ENCODE results near the gene PEDS1.

Gene PEDS1

DNA sequence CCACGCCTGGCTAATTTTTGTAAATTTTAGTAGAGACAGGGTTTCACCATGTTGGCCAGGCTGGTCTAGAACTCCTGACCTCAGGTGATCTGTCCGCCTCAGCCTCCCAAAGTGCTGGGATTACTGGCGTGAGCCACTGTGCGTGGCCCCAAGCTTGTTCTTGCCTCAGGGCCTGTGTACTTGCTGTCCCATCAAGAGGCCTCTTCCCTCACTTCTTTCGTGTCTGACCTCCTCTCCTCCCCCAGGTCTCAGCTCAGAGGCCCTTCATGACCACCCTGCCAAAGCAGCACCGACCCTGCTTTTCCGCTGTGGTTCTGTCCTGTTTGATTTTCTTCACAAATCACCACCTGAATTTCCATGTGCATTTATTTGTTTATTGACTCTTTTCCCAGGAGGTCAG is 30.1 kb downstream of the PEDS1 start:
- TF ChIP-seq, protein P1, sequence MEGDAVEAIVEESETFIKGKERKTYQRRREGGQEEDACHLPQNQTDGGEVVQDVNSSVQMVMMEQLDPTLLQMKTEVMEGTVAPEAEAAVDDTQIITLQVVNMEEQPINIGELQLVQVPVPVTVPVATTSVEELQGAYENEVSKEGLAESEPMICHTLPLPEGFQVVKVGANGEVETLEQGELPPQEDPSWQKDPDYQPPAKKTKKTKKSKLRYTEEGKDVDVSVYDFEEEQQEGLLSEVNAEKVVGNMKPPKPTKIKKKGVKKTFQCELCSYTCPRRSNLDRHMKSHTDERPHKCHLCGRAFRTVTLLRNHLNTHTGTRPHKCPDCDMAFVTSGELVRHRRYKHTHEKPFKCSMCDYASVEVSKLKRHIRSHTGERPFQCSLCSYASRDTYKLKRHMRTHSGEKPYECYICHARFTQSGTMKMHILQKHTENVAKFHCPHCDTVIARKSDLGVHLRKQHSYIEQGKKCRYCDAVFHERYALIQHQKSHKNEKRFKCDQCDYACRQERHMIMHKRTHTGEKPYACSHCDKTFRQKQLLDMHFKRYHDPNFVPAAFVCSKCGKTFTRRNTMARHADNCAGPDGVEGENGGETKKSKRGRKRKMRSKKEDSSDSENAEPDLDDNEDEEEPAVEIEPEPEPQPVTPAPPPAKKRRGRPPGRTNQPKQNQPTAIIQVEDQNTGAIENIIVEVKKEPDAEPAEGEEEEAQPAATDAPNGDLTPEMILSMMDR (IDR thresholded peaks at IDR 0.05; ENCODE audit: low read depth, low read length), result no peak
- H3K4me3 ChIP-seq (ENCODE audit: low read depth, low read length), result no peak overlapping the region
- no peaks in the 10 kb centered on the region for H3K9me3 ChIP-seq (ENCODE audit: severe bottlenecking)
- DNase-seq, result no peak
- no peaks in the 10 kb centered on the region for H3K27me3 ChIP-seq (ENCODE audit: insufficient read depth, low read depth, severe bottlenecking)
- H3K27ac ChIP-seq, result no peak overlapping the region
- peaks cover 17% of the 10 kb centered on the region for H3K36me3 ChIP-seq

GRCh38 chr20:50122763-50123162 is 30.8 kb downstream of the PEDS1 start:
- Histone ChIP-seq H3K4me3 (ENCODE audit: low read depth, low read length) (no peak overlapping the region), H3K27ac (no peak overlapping the region), H3K9me3 (ENCODE audit: severe bottlenecking) (no peaks in the 10 kb centered on the region), H3K36me3 (peaks cover 12% of the 10 kb centered on the region), H3K27me3 (ENCODE audit: insufficient read depth, low read depth, severe bottlenecking) (no peaks in the 10 kb centered on the region)
- TF ChIP-seq, protein P1 (IDR thresholded peaks at IDR 0.05; ENCODE audit: low read depth, low read length), result no peak
- no peak for DNase-seq

GRCh38 chr20:50121858-50122271 is 31.7 kb downstream of the PEDS1 start:
- no peak overlapping the region for H3K4me3 ChIP-seq (ENCODE audit: low read depth, low read length)
- TF ChIP-seq, protein P1 (IDR thresholded peaks at IDR 0.05; ENCODE audit: low read depth, low read length), result no peak
- no peaks in the 10 kb centered on the region for H3K9me3 ChIP-seq (ENCODE audit: severe bottlenecking)
- no peaks in the 10 kb centered on the region for H3K27me3 ChIP-seq (ENCODE audit: insufficient read depth, low read depth, severe bottlenecking)
- H3K27ac ChIP-seq, result no peak overlapping the region
- no peak for DNase-seq
- peaks cover 8% of the 10 kb centered on the region for H3K36me3 ChIP-seq

GRCh38 chr20:50120935-50121693 is 32.4 kb downstream of the PEDS1 start:
- H3K27ac ChIP-seq, result no peak overlapping the region
- H3K9me3 ChIP-seq (ENCODE audit: severe bottlenecking), result no peaks in the 10 kb centered on the region
- H3K27me3 ChIP-seq (ENCODE audit: insufficient read depth, low read depth, severe bottlenecking), result no peaks in the 10 kb centered on the region
- peak; percentile 41 for DNase-seq
- TF ChIP-seq, protein P1 (IDR thresholded peaks at IDR 0.05; ENCODE audit: low read depth, low read length), result peak; percentile 96
- H3K4me3 ChIP-seq (ENCODE audit: low read depth, low read length), result no peak overlapping the region
- peaks cover 8% of the 10 kb centered on the region for H3K36me3 ChIP-seq

- Histone ChIP-seq H3K9me3 (ENCODE audit: severe bottlenecking) (no peaks in the 10 kb centered on the region), H3K27me3 (ENCODE audit: insufficient read depth, low read depth, severe bottlenecking) (no peaks in the 10 kb centered on the region)
- TF ChIP-seq, protein P1 (IDR thresholded peaks at IDR 0.05; ENCODE audit: low read depth, low read length), result no peak
Observed at GRCh38 chr20:50118203-50118602, 35.3 kb downstream of the PEDS1 start.

More at GRCh38 chr20:50118203-50118602, 35.3 kb downstream of the PEDS1 start:
- DNase-seq, result no peak
- no peak overlapping the region for H3K4me3 ChIP-seq (ENCODE audit: low read depth, low read length)
- H3K36me3 ChIP-seq, result no peaks in the 10 kb centered on the region
- H3K27ac ChIP-seq, result no peak overlapping the region
